GM23248 (cell line): ENCODE data around the gene NUDT2.

Experiments used
- EZH2 ChIP-seq: fragments of 200-600 bp; sonication (generic); IDR thresholded peaks from 2 replicates; pipeline ENCODE4 v1.6.1; 2018; ENCODE audit warnings: antibody characterized with exemption, mild to moderate bottlenecking; ENCODE audit not compliant: insufficient read depth, poor library complexity, severe bottlenecking
- EZH2phosphoT487 ChIP-seq: fragments of 200-600 bp; sonication (generic); IDR thresholded peaks from 2 replicates; pipeline ENCODE4 v1.6.1; 2018; ENCODE audit warnings: antibody characterized with exemption, moderate library complexity, mild to moderate bottlenecking, low read depth; ENCODE audit not compliant: insufficient read depth

GRCh38 chr9:34337403-34337802, 8.0 kb downstream of the NUDT2 start:
- TF ChIP-seq EZH2 (no peak), EZH2phosphoT487 (no peak)
